Activated CD4-positive, alpha-beta T cell treated with anti-CD3 and anti-CD28 coated beads, Interleukin-2, Interleukin-6, amounts not matched to agents 100 ng/mL and 50 ng/mL, durations not matched to agents 16 hours and 8 hours (primary cell): ENCODE results near the gene CIDEC.
A peak's percentile ranks its signal among the peaks of the same experiment; 100 is the strongest.

Experiments
- DNase-seq: peaks from one replicate; pipeline ENCODE4 v3.0.0-alpha.2; 2020

Gene CIDEC, protein sequence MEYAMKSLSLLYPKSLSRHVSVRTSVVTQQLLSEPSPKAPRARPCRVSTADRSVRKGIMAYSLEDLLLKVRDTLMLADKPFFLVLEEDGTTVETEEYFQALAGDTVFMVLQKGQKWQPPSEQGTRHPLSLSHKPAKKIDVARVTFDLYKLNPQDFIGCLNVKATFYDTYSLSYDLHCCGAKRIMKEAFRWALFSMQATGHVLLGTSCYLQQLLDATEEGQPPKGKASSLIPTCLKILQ

GRCh38 chr3:9879830-9880549 lies at the start of gene CIDEC:
Gene CIDEC (minus strand): TSS chr3:9880253. CDS start chr3:9878486, 1,767 bp downstream.
- no peak for DNase-seq

DNA sequence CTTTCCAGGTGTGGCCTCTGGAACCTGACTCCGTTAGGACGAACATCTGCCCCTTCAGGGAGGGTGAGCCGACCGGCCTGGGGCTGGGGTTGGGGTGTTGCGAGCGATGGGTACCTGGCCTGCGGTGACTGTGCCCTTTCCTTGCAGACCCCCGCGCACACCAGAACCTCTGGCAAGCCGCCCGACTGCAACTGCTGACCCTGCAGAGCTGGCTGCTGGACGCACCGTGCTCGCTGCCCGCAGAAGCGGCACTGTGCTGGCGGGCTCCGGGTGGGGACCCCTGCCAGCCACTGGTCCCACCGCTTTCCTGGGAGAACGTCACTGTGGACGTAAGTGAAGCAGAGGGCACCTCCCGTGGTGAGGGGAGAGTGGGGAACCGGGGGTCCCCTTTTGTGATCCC lies 48.1 kb upstream of the CIDEC start:
- no peak for DNase-seq

DNA sequence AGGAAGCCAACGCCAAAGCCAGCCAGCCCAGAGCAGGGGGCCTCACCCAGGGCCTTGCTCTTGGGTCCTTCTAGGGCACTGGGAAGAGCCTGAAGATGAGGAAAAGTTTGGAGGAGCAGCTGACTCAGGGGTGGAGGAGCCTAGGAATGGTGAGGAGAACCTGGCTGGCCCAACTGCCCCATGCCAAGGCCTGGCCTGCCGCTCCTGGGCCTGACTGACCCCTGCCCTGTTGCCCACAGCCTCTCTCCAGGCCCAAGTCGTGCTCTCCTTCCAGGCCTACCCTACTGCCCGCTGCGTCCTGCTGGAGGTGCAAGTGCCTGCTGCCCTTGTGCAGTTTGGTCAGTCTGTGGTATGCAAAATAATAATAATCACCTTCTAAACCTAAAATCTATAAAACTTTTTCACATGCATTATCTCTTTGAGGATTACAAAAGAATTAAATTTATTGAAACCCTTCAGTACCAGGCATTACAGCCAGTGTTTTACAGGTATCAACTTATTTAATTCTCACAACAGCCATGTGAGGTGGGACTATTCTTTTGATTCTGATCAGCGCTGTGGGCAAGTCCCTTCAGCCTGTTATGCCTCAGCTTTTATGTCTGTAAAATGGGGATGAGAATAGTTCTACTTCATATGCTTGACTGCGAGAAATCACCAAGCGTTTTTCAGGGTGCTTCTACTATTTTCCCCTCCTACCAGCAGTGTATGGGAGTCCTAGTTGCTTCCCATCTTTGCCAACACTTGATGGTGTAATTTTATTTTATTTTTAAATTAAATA lies 38.4 kb upstream of the CIDEC start:
- DNase-seq = no peak

GRCh38 chr3:9917820-9918219 lies 37.8 kb upstream of the CIDEC start:
- no peak for DNase-seq

GRCh38 chr3:9916734-9917680 lies 37.0 kb upstream of the CIDEC start, which contains the start of gene IL17RC:
Gene IL17RC (plus strand): TSS chr3:9917098. CDS start chr3:9917316, 218 bp downstream.
- DNase-seq = no peak

DNA sequence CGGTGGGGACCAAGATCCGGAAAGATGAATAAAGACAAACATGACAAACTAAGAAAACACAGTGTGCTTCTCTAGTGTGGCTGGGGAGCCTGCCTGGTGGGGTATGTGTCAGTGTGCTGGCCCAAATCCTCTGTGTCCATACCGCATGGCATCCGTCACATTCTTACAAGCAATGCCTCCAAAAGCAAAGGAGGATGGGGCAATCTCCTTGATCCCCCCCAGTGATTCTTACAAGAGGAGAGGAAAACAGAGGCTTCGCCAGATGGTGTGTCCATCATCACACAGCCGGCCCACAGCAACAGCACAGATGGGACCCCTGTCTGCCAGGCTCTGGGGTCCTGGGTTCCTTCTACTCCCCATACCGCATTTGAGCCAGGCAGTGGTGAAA lies 36.3 kb upstream of the CIDEC start:
- no peak for DNase-seq

DNA sequence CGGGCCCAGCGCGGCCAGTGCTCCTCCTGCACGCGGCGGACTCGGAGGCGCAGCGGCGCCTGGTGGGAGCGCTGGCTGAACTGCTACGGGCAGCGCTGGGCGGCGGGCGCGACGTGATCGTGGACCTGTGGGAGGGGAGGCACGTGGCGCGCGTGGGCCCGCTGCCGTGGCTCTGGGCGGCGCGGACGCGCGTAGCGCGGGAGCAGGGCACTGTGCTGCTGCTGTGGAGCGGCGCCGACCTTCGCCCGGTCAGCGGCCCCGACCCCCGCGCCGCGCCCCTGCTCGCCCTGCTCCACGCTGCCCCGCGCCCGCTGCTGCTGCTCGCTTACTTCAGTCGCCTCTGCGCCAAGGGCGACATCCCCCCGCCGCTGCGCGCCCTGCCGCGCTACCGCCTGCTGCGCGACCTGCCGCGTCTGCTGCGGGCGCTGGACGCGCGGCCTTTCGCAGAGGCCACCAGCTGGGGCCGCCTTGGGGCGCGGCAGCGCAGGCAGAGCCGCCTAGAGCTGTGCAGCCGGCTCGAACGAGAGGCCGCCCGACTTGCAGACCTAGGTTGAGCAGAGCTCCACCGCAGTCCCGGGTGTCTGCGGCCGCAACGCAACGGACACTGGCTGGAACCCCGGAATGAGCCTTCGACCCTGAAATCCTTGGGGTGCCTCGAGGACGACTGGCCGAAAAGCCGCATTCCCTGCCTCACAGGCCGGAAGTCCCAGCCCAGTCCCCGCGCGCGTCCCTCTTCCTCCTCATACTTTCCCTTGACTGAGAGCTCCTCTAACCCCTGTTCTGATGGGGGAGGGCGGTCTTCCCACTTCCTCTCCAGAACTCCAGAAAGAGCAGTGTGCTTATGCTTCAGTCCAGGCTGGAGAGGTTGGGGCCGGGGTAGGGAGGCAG lies 35.4 kb upstream of the CIDEC start:
- peak; percentile 33 for DNase-seq

DNA sequence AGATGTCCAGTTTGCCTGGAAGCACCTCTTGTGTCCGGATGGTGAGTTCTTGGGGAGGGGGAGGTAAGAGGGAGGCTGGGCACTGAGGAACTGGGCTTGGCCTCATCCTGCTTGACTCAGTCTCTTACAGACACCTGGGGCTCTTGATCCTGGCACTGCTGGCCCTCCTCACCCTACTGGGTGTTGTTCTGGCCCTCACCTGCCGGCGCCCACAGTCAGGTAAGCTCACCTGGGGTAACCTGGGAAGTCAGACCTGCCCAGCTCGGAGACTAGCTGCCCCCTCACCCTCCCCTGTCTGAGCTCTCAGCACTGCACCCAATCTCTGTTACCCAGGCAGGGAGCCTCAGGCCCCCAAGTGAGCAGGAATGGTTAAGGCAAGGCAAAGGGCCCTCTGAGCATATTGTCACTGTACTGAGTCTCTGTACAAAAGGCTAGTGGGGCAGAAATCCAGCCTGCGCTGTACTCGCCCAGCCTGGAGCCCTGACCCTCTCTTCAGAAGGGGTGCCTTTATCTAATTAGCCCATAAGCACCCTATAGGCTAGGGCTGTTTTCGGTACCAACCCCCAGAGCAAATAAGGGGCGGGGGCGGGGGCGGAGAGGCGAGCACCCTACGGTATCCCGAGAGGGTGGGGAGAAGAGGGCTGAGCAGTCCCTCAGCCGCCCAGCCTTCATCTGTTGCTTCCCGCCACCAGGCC lies 34.7 kb upstream of the CIDEC start:
- DNase-seq = no peak

DNA sequence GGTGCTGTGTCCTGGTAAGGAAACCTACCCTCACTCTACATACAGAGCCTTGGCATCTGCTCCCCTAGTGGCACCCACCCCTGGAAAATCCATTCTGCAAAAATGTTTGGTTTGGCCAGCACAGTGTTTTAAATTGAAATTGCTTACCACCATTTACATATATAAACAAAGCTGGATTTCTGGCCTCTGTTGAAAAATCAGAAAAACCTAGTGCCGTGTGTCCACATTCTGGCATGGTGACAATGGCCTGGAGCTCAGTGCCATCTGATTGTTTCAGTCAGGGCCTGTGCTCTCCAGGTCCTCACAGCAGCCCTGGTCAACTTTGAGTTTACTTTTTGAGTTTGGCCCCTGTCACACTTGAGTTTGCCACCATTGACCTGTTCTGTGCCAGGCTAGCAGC lies 34.0 kb upstream of the CIDEC start:
- no peak for DNase-seq

GRCh38 chr3:9913601-9914000 lies 33.5 kb upstream of the CIDEC start:
- no peak for DNase-seq

- DNase-seq = peak; percentile 27
These were observed 32.4 kb upstream of the CIDEC start for GRCh38 chr3:9912294-9912935.

DNA sequence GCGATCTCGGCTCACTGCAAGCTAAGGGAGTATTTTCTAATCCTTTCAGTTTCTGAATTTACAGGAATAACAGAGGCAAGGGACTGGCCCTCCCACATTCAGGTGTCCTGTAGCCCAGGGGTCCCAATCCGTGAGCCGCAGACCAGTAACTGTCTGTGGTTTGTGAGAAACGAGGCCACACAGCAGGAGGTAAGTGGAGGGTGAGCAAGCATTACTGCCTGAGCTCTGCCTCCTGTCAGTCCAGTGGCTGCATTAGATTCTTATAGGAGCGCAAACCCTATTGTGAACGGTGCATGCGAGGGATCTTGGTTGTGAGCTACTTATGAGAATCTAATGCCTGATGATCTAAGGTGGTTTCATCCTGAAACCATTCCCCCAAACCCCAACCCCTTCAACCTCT lies 31.8 kb upstream of the CIDEC start:
- no peak for DNase-seq

DNA sequence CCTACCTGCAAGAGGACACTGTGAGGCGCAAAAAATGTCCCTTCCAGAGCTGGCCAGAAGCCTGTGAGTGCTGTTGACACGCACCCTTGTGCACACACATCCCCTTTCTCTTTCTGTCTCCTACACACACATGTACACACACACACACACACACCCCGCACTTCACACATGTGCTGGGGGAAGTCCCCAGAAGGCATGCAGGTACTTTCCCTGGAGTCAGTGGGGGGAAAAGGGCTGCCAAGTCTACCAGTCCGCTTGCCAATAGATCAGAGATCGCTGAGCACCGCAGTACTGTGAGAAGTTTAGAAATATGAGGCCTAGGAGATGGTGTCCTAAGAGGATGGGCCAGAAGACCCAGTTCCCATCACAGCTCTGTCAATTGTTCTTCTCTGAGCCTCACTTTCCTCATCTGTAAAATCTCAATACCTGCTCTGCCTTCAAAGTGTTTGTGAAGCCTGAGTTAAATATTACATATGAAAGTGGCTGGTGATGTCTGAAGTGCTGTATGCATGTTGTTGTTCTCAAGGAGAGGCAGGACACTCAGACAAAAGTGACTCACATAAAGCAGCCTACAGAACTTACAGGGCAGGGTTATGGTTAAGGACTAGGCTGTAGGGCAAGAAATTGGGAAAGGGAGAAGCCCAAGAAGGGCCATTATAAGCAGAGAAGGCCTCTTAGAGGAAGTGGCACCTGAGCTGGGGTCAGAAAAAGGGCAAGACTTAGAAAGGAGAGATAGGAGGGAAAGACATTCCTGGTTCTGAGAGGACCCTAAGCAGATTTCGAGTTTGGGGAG lies 29.4 kb upstream of the CIDEC start:
- no peak for DNase-seq

- DNase-seq = no peak
These were observed 28.2 kb upstream of the CIDEC start for GRCh38 chr3:9908286-9908685.

- no peak for DNase-seq
These were observed 26.4 kb upstream of the CIDEC start for GRCh38 chr3:9906480-9906879.

DNA sequence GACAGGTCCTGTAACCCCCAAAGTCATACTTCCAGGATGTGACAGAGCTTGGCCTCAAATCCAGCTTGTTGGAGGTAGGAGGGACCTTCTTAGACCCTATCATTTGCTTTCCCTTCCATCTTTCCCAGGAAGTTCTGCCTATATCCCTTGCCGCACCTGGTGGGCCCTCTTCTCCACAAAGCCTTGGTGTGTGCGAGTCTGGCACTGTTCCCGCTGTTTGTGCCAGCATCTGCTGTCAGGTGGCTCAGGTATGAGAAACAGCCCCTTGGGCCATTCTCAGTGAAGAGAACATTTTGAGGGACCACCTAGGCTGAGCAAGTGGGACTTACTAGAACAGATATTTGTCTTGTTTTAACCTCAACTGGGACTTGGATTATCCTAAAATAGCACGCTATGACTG lies 23.9 kb upstream of the CIDEC start:
- DNase-seq = no peak

- DNase-seq = no peak
These were observed 23.2 kb upstream of the CIDEC start for GRCh38 chr3:9903238-9903624.

DNA sequence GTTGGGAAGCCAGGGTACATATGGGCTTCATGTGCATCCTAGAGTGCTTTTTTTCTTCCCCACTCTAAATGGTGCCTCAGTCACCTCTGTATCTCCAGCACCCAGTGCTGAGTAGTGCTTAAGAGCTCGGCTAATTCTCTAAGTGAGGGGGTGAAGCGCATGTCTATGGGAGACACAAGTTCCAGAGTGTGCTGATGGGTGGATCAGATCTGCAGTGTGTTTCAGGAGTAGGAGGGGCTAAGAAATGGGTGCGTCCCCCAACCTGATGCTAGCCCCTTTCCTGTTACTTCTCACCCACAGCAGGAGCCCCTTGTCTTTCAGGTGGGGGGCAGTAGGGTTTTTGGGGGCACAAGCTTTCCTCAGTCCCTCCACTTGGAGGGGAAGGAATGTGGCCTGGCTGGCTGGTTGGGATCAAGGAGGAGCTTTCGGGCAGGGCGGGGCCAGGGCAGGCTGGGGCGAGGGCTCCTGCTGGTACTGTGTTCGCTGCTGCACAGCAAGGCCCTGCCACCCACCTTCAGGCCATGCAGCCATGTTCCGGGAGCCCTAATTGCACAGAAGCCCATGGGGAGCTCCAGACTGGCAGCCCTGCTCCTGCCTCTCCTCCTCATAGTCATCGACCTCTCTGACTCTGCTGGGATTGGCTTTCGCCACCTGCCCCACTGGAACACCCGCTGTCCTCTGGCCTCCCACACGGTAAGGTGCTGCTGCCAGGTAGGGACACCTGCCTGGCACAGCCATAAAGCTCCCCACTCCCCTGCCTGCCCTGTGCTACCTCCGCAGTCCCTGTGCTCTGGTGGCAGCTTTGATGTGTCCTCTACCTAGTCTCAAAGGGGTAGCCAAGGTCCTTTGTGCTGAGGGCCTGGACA lies 22.6 kb upstream of the CIDEC start, which contains the start of gene IL17RE:
Gene IL17RE, plus strand, starts transcription at position 477 of the 866 bp plus-strand sequence. Its CDS starts 85 bp downstream, at position 562.
- no peak for DNase-seq
